Thoracic aorta (tissue), 2 donors: ENCODE data around the gene AVEN. TPM values are rescaled to one million over a fixed set of nuclear protein-coding genes. Genes with fewer than 3 reads are reported as not detected.

Experiments used
- ATAC-seq: fragments of 150-250 bp; one replicate; pipeline ENCODE4 v1.8.0; 2017; ENCODE audit warnings: low read depth; ENCODE audit not compliant: insufficient number of reproducible peaks, low FRiP score
- DNase-seq: peaks from one replicate; pipeline ENCODE4 v3.0.0-alpha.2; 2020; ENCODE audit warnings: low spot score
- H3K27ac ChIP-seq, 2 donors: fragments of 200-600 bp; sonication (generic); 1 replicate in 1 of 2; 2 replicates in 1 of 2; pipeline ENCODE4 v1.5.1; 2016; ENCODE audit warnings: mild to moderate bottlenecking in 2 of 2, moderate library complexity in 2 of 2
- H3K27me3 ChIP-seq: fragments of 200-600 bp; sonication (generic); replicated peaks from 2 replicates; pipeline ENCODE4 v1.6.0; 2016; ENCODE audit warnings: mild to moderate bottlenecking; ENCODE audit not compliant: insufficient read depth
- H3K36me3 ChIP-seq: fragments of 200-600 bp; sonication (generic); one replicate; pipeline ENCODE4 v1.5.1; 2016
- H3K4me1 ChIP-seq, 2 donors: fragments of 200-600 bp; sonication (generic); 1 replicate in 1 of 2; 2 replicates in 1 of 2; pipeline versions ENCODE4 v1.5.1 to v1.6.0; 2016; ENCODE audit warnings: low read depth in 2 of 2, mild to moderate bottlenecking in 1 of 2; ENCODE audit not compliant: control insufficient read depth in 1 of 2
- H3K4me3 ChIP-seq: fragments of 200-600 bp; sonication (generic); 2 replicates; pipeline ENCODE4 v1.5.1; 2016; ENCODE audit warnings: mild to moderate bottlenecking
- H3K9me3 ChIP-seq: fragments of 200-600 bp; sonication (generic); 2 replicates; pipeline ENCODE4 v1.5.1; 2016
- CTCF ChIP-seq: fragments of 200-600 bp; sonication (generic); IDR thresholded peaks from one replicate; pipeline ENCODE4 v1.5.1; 2019; ENCODE audit warnings: antibody characterized with exemption
- total RNA-seq, 2 donors: library from RNA; depleted of rRNA; stranded (reverse); fragments of >200 nt; gene quantifications; one replicate each; pipeline versions ENCODE4 v1.1.0 to v1.2.3, GENCODE V29; 2016

AVEN gene
- total RNA-seq, 2 donors from 2014 or later = 26.5 to 29.0 TPM

GRCh38 chr15:33846862-33847261 is 192.1 kb downstream of the AVEN start:
- DNase-seq = no peak

GRCh38 chr15:33846142-33846541 is 192.9 kb downstream of the AVEN start:
- ATAC-seq = no peak

More at GRCh38 chr15:33846862-33847261, 192.1 kb downstream of the AVEN start:
- no peak overlapping the region for H3K4me3 ChIP-seq
- H3K36me3 ChIP-seq = no peaks in the 10 kb centered on the region
- no peak for ATAC-seq
- no peak for TF ChIP-seq CTCF
- no peak overlapping the region for H3K27ac ChIP-seq
- no peaks in the 10 kb centered on the region for H3K4me1 ChIP-seq
- H3K27me3 ChIP-seq = no peaks in the 10 kb centered on the region
- H3K9me3 ChIP-seq = no peaks in the 10 kb centered on the region

GRCh38 chr15:33844597-33844996 is 194.4 kb downstream of the AVEN start:
- H3K9me3 ChIP-seq = no peaks in the 10 kb centered on the region
- H3K27ac ChIP-seq = no peak overlapping the region
- H3K36me3 ChIP-seq = no peaks in the 10 kb centered on the region
- H3K27me3 ChIP-seq = no peaks in the 10 kb centered on the region
- ATAC-seq (no peak), DNase-seq (no peak)
- H3K4me3 ChIP-seq = no peak overlapping the region
- no peaks in the 10 kb centered on the region for H3K4me1 ChIP-seq
- TF ChIP-seq CTCF = no peak

More at GRCh38 chr15:33846142-33846541, 192.9 kb downstream of the AVEN start:
- H3K27ac ChIP-seq = no peak overlapping the region
- no peaks in the 10 kb centered on the region for H3K27me3 ChIP-seq
- H3K9me3 ChIP-seq = no peaks in the 10 kb centered on the region
- H3K4me3 ChIP-seq = no peak overlapping the region
- H3K36me3 ChIP-seq = no peaks in the 10 kb centered on the region
- no peak for DNase-seq
- H3K4me1 ChIP-seq = no peaks in the 10 kb centered on the region
- TF ChIP-seq CTCF = no peak

DNA sequence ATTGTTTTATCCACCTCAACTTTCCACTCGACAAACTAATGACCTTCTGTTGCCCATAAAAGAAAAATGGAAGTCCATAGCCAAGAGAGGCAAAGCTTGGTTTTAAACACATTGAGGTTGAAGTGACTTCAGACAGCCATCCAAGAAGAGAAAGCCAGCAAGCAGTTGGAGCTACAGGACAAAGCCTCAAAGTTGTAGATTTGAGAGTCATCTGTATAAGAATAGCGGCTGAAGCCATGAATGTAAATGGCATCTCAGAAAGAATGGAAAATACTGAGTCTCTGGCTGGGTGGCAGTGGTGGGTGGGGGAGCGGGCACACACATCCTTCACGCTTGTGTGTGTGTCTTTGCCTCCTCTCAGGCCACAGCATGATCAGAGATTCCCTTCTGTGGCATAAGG is 194.8 kb downstream of the AVEN start:
- Histone ChIP-seq H3K4me3 (no peak overlapping the region), H3K27ac (no peak overlapping the region), H3K36me3 (no peaks in the 10 kb centered on the region), H3K9me3 (no peaks in the 10 kb centered on the region), H3K27me3 (no peaks in the 10 kb centered on the region), H3K4me1 (no peaks in the 10 kb centered on the region)
- no peak for TF ChIP-seq CTCF
- ATAC-seq (no peak), DNase-seq (no peak)

DNA sequence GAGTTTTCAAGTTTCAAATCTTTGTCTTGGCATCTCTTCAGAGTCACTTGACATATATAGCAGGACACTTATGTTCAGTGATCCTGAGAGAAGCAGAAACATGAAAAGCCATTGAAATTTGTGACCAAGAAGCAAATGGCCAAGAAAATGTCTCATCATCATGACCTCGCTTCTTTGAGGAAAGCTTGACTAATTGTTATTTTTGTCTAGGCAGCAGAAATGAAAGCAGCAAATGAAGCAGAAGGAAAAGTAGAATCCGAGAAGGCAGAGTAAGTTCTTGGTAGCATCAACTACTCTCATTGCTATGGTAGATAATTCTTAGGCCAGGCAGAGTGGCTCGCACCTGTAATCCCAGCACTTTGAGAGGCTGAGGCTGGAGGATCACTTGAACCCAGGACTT is 198.4 kb downstream of the AVEN start:
- TF ChIP-seq CTCF = no peak
- ATAC-seq = no peak
- H3K4me1 ChIP-seq = no peaks in the 10 kb centered on the region

More for the DNA sequence above, 198.4 kb downstream of the AVEN start:
- Histone ChIP-seq H3K36me3 (no peaks in the 10 kb centered on the region), H3K27me3 (no peaks in the 10 kb centered on the region), H3K4me3 (no peak overlapping the region), H3K9me3 (no peaks in the 10 kb centered on the region), H3K27ac (no peak overlapping the region)
- no peak for DNase-seq
